Activated naive CD8-positive, alpha-beta T cell (primary cell): ENCODE results near the gene ZNF41.
A peak's percentile ranks its signal among the peaks of the same experiment; 100 is the strongest.

Experiments used
- H3K27ac Mint-ChIP-seq: one replicate; pipeline ENCODE4 v1.8.0; 2021; ENCODE audit warnings: mixed read lengths
- H3K27me3 Mint-ChIP-seq: one replicate; pipeline ENCODE4 v1.8.0; 2021; ENCODE audit warnings: mixed read lengths
- H3K36me3 Mint-ChIP-seq: one replicate; pipeline ENCODE4 v1.8.0; 2021; ENCODE audit warnings: mixed read lengths
- H3K4me1 Mint-ChIP-seq: one replicate; pipeline ENCODE4 v1.8.0; 2021; ENCODE audit warnings: low read depth, mixed read lengths
- H3K4me3 Mint-ChIP-seq: one replicate; pipeline ENCODE4 v1.8.0; 2021; ENCODE audit warnings: mild to moderate bottlenecking, mixed read lengths
- H3K9me3 Mint-ChIP-seq: one replicate; pipeline ENCODE4 v1.8.0; 2021; ENCODE audit warnings: low read depth, mixed read lengths

The ZNF41 gene

DNA sequence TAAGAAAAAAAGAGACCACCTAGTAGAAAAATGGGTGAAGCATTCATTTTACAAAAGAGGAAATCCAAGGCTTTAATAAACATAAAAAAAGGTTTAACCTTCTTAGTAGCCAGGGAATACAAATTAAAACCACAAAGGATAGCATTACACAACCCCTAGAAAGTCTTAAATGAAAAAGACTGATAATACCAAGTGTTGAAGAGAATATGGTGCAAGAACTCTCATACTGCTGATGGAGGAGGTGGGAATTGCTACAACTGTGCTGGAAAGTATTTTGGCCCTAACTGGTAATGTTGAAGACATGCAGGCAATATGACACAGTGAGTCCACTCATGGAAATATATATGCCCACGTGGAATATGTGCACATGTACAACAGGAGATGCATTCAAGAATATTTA, 22.5 kb downstream of the ZNF41 start:
- H3K27me3 Mint-ChIP-seq: no peaks in the 10 kb centered on the region
- H3K27ac Mint-ChIP-seq: peak overlapping the region; percentile 1
- no peak overlapping the region for H3K4me3 Mint-ChIP-seq
- peaks cover 9% of the 10 kb centered on the region for H3K36me3 Mint-ChIP-seq
- peaks cover 7% of the 10 kb centered on the region for H3K4me1 Mint-ChIP-seq
- H3K9me3 Mint-ChIP-seq: no peaks in the 10 kb centered on the region

DNA sequence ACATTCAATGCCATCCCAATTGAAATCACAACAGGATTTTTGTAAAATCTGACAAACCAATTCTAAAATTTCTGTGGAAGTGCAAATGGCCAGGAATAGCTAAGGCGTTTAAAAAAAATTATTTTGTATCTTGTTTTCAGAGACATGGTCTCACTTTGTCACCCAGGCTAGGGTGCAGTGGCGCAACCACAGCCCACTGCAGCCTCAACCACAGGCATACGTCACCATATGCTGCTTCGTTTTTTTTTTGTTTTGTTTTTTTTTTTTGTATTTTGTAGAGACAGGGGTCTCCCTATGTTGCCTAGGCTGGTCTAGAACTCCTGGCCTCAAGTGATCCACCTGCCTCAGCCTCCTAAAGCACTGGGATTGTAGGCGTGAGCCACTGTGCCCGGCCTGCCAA, 24.5 kb downstream of the ZNF41 start:
- H3K27me3 Mint-ChIP-seq: no peaks in the 10 kb centered on the region
- no peak overlapping the region for H3K4me3 Mint-ChIP-seq
- peaks cover 16% of the 10 kb centered on the region for H3K36me3 Mint-ChIP-seq
- no peaks in the 10 kb centered on the region for H3K9me3 Mint-ChIP-seq
- no peak overlapping the region for H3K27ac Mint-ChIP-seq
- H3K4me1 Mint-ChIP-seq: peaks cover 7% of the 10 kb centered on the region

- Mint-ChIP-seq H3K27me3 (no peaks in the 10 kb centered on the region), H3K9me3 (no peaks in the 10 kb centered on the region), H3K4me1 (peaks cover 7% of the 10 kb centered on the region), H3K27ac (no peak overlapping the region), H3K4me3 (no peak overlapping the region), H3K36me3 (peaks cover 11% of the 10 kb centered on the region)
These were observed 26.9 kb downstream of the ZNF41 start for GRCh38 chrX:47456080-47456479.

DNA sequence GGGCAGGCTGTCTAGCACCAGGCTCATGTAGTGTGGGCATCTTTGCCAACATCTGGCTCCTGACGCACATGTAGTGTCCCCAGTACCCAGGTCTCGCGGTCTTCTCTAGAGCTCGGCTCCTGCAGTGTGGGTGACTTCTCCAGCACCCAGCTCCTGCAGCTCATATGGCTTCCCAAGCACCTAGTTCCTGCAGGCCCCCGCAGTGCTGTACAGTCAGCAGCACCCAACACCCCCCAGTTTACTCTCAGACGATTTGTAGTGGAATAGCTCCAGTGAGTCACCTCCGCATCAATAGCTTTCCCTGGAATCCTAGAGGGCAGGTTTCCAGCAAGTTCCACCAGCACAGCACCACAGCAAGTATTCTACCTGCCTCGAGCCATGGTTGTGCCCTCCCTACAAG, 30.9 kb downstream of the ZNF41 start:
- Mint-ChIP-seq H3K9me3 (peaks cover 3% of the 10 kb centered on the region), H3K27me3 (no peaks in the 10 kb centered on the region), H3K36me3 (peaks cover 39% of the 10 kb centered on the region), H3K4me1 (no peaks in the 10 kb centered on the region), H3K27ac (no peak overlapping the region), H3K4me3 (no peak overlapping the region)

DNA sequence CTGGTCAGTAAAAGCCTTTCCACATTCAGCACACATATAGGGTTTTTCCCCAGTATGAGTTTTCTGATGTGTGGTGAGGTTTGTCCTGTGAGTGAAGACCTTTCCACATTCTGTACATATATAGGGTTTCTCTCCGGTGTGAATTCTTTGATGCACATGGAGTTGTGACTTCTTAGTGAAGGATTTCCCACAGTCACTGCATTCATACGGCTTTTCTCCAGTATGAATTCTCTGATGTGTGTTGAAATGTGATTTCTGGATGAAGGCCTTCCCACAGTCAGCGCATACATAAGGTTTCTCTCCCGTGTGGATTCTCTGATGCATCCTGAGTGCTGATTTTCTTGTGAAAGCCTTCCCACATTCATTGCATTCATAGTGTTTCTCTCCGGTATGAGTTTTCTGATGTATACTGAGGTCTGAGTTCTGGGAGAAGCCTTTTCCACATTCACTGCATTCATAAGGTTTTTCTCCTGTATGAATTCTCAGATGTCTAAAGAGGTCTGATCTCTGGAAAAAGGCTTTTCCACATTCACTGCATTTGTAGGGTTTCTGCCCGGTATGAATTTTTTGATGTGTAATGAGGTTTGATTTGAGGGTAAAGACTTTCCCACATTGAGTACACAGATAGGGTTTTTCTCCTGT, 34.7 kb downstream of the ZNF41 start:
- Mint-ChIP-seq H3K4me1 (no peaks in the 10 kb centered on the region), H3K9me3 (peaks cover 3% of the 10 kb centered on the region), H3K27me3 (no peaks in the 10 kb centered on the region), H3K36me3 (peaks cover 39% of the 10 kb centered on the region), H3K27ac (no peak overlapping the region), H3K4me3 (no peak overlapping the region)

GRCh38 chrX:47447607-47448006, 35.4 kb downstream of the ZNF41 start:
- Mint-ChIP-seq H3K4me1 (no peaks in the 10 kb centered on the region), H3K27me3 (no peaks in the 10 kb centered on the region), H3K4me3 (no peak overlapping the region), H3K36me3 (peaks cover 39% of the 10 kb centered on the region), H3K9me3 (peaks cover 3% of the 10 kb centered on the region), H3K27ac (no peak overlapping the region)

- no peak overlapping the region for H3K4me3 Mint-ChIP-seq
- H3K9me3 Mint-ChIP-seq: peaks cover 5% of the 10 kb centered on the region
- H3K36me3 Mint-ChIP-seq: peaks cover 40% of the 10 kb centered on the region
- H3K27ac Mint-ChIP-seq: no peak overlapping the region
- no peaks in the 10 kb centered on the region for H3K27me3 Mint-ChIP-seq
- no peaks in the 10 kb centered on the region for H3K4me1 Mint-ChIP-seq
These were observed 36.1 kb downstream of the ZNF41 start for GRCh38 chrX:47446971-47447370.

GRCh38 chrX:47446431-47446830, 36.6 kb downstream of the ZNF41 start:
- H3K27me3 Mint-ChIP-seq: no peaks in the 10 kb centered on the region
- no peak overlapping the region for H3K27ac Mint-ChIP-seq
- H3K4me1 Mint-ChIP-seq: no peaks in the 10 kb centered on the region
- H3K4me3 Mint-ChIP-seq: no peak overlapping the region
- peaks cover 41% of the 10 kb centered on the region for H3K36me3 Mint-ChIP-seq
- peaks cover 7% of the 10 kb centered on the region for H3K9me3 Mint-ChIP-seq

- Mint-ChIP-seq H3K27ac (no peak overlapping the region), H3K36me3 (no peaks in the 10 kb centered on the region), H3K27me3 (no peaks in the 10 kb centered on the region), H3K4me1 (no peaks in the 10 kb centered on the region), H3K4me3 (no peak overlapping the region), H3K9me3 (no peaks in the 10 kb centered on the region)
These were observed 52.1 kb downstream of the ZNF41 start for GRCh38 chrX:47430925-47431324.

- Mint-ChIP-seq H3K9me3 (no peaks in the 10 kb centered on the region), H3K4me1 (no peaks in the 10 kb centered on the region), H3K36me3 (peaks cover 8% of the 10 kb centered on the region), H3K27me3 (no peaks in the 10 kb centered on the region), H3K4me3 (no peak overlapping the region), H3K27ac (no peak overlapping the region)
These were observed 60.6 kb downstream of the ZNF41 start for GRCh38 chrX:47422444-47422843.

DNA sequence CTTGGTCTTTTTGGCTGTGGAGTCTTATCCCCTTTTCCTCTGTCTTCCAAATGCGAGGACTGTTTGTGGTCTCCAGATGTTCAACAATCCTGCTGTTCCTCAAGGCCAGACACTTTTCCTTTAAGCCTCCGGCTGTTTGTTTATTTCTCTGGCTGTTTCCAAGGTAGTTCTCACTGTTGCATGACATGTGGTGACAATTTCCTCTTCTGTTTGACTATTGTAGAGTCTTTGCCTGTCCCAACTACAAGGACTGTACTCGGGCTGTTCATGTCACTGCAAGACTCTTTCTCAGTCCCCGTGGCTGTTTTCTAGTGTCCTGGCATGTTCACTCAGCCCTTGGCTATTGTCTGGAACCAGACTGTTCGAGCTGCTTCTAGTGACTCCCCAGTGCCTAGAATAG, 62.1 kb downstream of the ZNF41 start:
- Mint-ChIP-seq H3K4me1 (no peaks in the 10 kb centered on the region), H3K4me3 (no peak overlapping the region), H3K27me3 (no peaks in the 10 kb centered on the region), H3K27ac (no peak overlapping the region), H3K36me3 (peaks cover 11% of the 10 kb centered on the region), H3K9me3 (no peaks in the 10 kb centered on the region)

GRCh38 chrX:47420265-47420664, 62.8 kb downstream of the ZNF41 start:
- no peaks in the 10 kb centered on the region for H3K4me1 Mint-ChIP-seq
- H3K36me3 Mint-ChIP-seq: peaks cover 11% of the 10 kb centered on the region
- no peaks in the 10 kb centered on the region for H3K9me3 Mint-ChIP-seq
- no peak overlapping the region for H3K4me3 Mint-ChIP-seq
- H3K27me3 Mint-ChIP-seq: no peaks in the 10 kb centered on the region
- H3K27ac Mint-ChIP-seq: no peak overlapping the region

DNA sequence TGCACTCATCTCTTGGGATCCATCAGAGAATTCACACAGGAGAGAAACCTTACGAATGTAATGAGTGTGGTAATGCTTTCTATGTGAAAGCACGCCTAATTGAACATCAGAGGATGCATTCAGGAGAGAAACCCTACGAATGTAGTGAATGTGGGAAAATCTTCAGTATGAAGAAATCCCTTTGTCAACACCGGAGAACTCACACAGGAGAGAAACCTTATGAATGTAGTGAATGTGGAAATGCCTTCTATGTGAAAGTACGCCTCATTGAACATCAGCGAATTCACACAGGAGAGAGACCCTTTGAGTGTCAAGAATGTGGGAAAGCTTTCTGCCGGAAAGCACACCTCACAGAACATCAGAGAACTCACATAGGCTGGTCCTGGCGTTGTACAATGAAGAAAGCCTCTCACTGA, 69.8 kb downstream of the ZNF41 start:
- Mint-ChIP-seq H3K4me1 (no peaks in the 10 kb centered on the region), H3K36me3 (peaks cover 25% of the 10 kb centered on the region), H3K27me3 (no peaks in the 10 kb centered on the region), H3K9me3 (peaks cover 4% of the 10 kb centered on the region), H3K27ac (no peak overlapping the region), H3K4me3 (no peak overlapping the region)
